Activated CD4-positive, alpha-beta T cell treated with anti-CD3 and anti-CD28 coated beads for 48 hours (primary cell): ENCODE results near the gene XPC.
A peak's percentile ranks its signal among the peaks of the same experiment; 100 is the strongest.
"Not testable (repeated sequence)": the region's sequence is repeated elsewhere in the genome, so short reads cannot be mapped to it uniquely, and the experiment has no call there.

Experiments
- DNase-seq: peaks from one replicate; pipeline ENCODE4 v3.0.0-alpha.2; 2020

Gene XPC

GRCh38 chr3:14178247-14179113 is at the start of gene XPC, which contains the start of gene LSM3:
TSS of gene XPC (minus strand) at chr3:14178601. CDS start at chr3:14178568, 33 bp downstream.
TSS of gene LSM3 (plus strand) at chr3:14178817. CDS start at chr3:14178861, 44 bp downstream.
- DNase-seq = peak; percentile 97

GRCh38 chr3:14227856-14228255 is 49.5 kb upstream of the XPC start:
- DNase-seq = no peak

- not testable (repeated sequence) for DNase-seq
Observed at GRCh38 chr3:14226351-14226750, 48.0 kb upstream of the XPC start.

GRCh38 chr3:14225421-14225820 is 47.0 kb upstream of the XPC start:
- no peak for DNase-seq

- no peak for DNase-seq
Observed at GRCh38 chr3:14224895-14225294, 46.5 kb upstream of the XPC start.

- DNase-seq = no peak
Observed at GRCh38 chr3:14223595-14223994, 45.2 kb upstream of the XPC start.

GRCh38 chr3:14222900-14223594 is 44.6 kb upstream of the XPC start:
- DNase-seq = no peak

- DNase-seq = no peak
Observed at GRCh38 chr3:14222457-14222856, 44.1 kb upstream of the XPC start.

GRCh38 chr3:14221902-14222301 is 43.5 kb upstream of the XPC start:
- DNase-seq = no peak

- DNase-seq = no peak
Observed at GRCh38 chr3:14220933-14221332, 42.5 kb upstream of the XPC start.

- DNase-seq = no peak
Observed at GRCh38 chr3:14218355-14218754, 40.0 kb upstream of the XPC start.

GRCh38 chr3:14216257-14217048 is 38.1 kb upstream of the XPC start:
- peak; percentile 58 for DNase-seq

- no peak for DNase-seq
Observed at GRCh38 chr3:14214764-14215163, 36.4 kb upstream of the XPC start.

GRCh38 chr3:14213066-14213774 is 34.8 kb upstream of the XPC start:
- DNase-seq = no peak

- DNase-seq = no peak
Observed at GRCh38 chr3:14212032-14212431, 33.6 kb upstream of the XPC start.

GRCh38 chr3:14211621-14212020 is 33.2 kb upstream of the XPC start:
- DNase-seq = no peak

- no peak for DNase-seq
Observed at GRCh38 chr3:14210843-14211594, 32.6 kb upstream of the XPC start.

GRCh38 chr3:14210290-14210688 is 31.9 kb upstream of the XPC start:
- no peak for DNase-seq

- no peak for DNase-seq
Observed at GRCh38 chr3:14209581-14210289, 31.3 kb upstream of the XPC start.

- DNase-seq = no peak
Observed at GRCh38 chr3:14208977-14209394, 30.6 kb upstream of the XPC start.

GRCh38 chr3:14208168-14208567 is 29.8 kb upstream of the XPC start:
- DNase-seq = no peak
